Measurements from ENCODE around the gene PACRG. TPM values are rescaled to one million over a fixed set of nuclear protein-coding genes. Genes with fewer than 3 reads are reported as not detected.

Gene PACRG
- total and polyA plus RNA-seq, 10 of the 15 experiments (the other 5 are each of a cell fraction or from before 2014, with no cell fraction given) = not detected

GRCh38 chr6:163085861-163086623, 358.3 kb downstream of the PACRG start:
- ATAC-seq = no peak
- H3K27me3 ChIP-seq (replicated peaks in 1 of 2; ENCODE audit: control insufficient read depth in 2 of 2, insufficient read depth in 2 of 2, low read length in 1 of 2) = no peaks in the 10 kb centered on the region
- no peak overlapping the region for H3K9ac ChIP-seq (ENCODE audit: control insufficient read depth, insufficient read depth, low read length)
- H3K36me3 ChIP-seq (ENCODE audit: control insufficient read depth in 2 of 2, insufficient read depth in 2 of 2, low read length in 1 of 2) = no peaks in the 10 kb centered on the region
- H3K4me1 ChIP-seq (ENCODE audit: control insufficient read depth, insufficient read depth, low read length) = no peaks in the 10 kb centered on the region
- FAIRE-seq = no peak
- RAD21 ChIA-PET (ENCODE audit: unreplicated experiment) = no interaction called here
- H3K9me3 ChIP-seq (replicated peaks; ENCODE audit: control insufficient read depth, insufficient read depth, low read length) = no peaks in the 10 kb centered on the region
- WGBS (ENCODE audit: insufficient coverage, insufficient replicate concordance, low lambda C conversion rate, missing lambda C conversion rate) = 16% methylated on average over 8 of the region's 8 CpGs
- in situ Hi-C loops (cut with MboI) (no loop called here), intact Hi-C loops (cut with micrococcal nuclease; ENCODE audit: unreplicated experiment) (no loop called here)
- BruUV-seq (replicated peaks) = no TSS peak
- no peak overlapping the region for H3K4me3 ChIP-seq
- no peak overlapping the region for H3K27ac ChIP-seq (ENCODE audit: control insufficient read depth, insufficient read depth)
- CTCF ChIA-PET = no interaction called here
- no peak overlapping the region for H2AFZ ChIP-seq (ENCODE audit: control insufficient read depth, low read depth, low read length)
- H4K20me1 ChIP-seq (ENCODE audit: control insufficient read depth, insufficient read depth) = no peaks in the 10 kb centered on the region
- POLR2A ChIA-PET = no interaction called here
- SMC1A ChIA-PET (ENCODE audit: uncharacterized antibody, unreplicated experiment) = interaction anchor here (1.3 kb wide), 1 partner anchor 8 kb away, joined by 3 read pairs; no protein-coding TSS in a partner anchor
- no peaks in the 10 kb centered on the region for H3K79me2 ChIP-seq (ENCODE audit: control insufficient read depth, insufficient read depth, low read length)
- DNase-seq (ENCODE audit: low read depth, low spot score) = no peak
- H3K4me2 ChIP-seq (ENCODE audit: control insufficient read depth, insufficient read depth) = no peak overlapping the region
- TF ChIP-seq SUPT20H (IDR thresholded peaks at IDR 0.05; ENCODE audit: borderline replicate concordance, control insufficient read depth, low read depth, low read length) (no peak), RB1 (IDR thresholded peaks at IDR 0.05; ENCODE audit: borderline replicate concordance) (no peak), E4F1 (IDR thresholded peaks at IDR 0.05; ENCODE audit: borderline replicate concordance, partially characterized antibody) (no peak), IRF5 (IDR thresholded peaks at IDR 0.05; ENCODE audit: borderline replicate concordance) (no peak), CREB1 (IDR thresholded peaks at IDR 0.05; ENCODE audit: low read depth) (no peak), USF1 (IDR thresholded peaks at IDR 0.05; ENCODE audit: borderline replicate concordance, extremely low read length, insufficient read depth, low read depth, low read length) (no peak), BCLAF1 (IDR thresholded peaks at IDR 0.05) (no peak), ELK1 (IDR thresholded peaks at IDR 0.05; ENCODE audit: low read depth, low read length) (no peak), IKZF2 (IDR thresholded peaks at IDR 0.05) (no peak), IKZF1 (conservative IDR thresholded peaks at IDR 0.05) (no peak), EED (IDR thresholded peaks at IDR 0.05; ENCODE audit: low read depth) (no peak), NFYA (IDR thresholded peaks at IDR 0.05; ENCODE audit: borderline replicate concordance, low read depth, low read length) (no peak)
